Hepatocyte (in vitro differentiated cells): Measurements from ENCODE around the gene HCN1. TPM values are rescaled to one million over a fixed set of nuclear protein-coding genes. Genes with fewer than 3 reads are reported as not detected.
"Not testable (repeated sequence)": the region's sequence is repeated elsewhere in the genome, so short reads cannot be mapped to it uniquely, and the experiment has no call there.

Source experiments
- DNase-seq: peaks from one replicate; pipeline ENCODE4 v3.0.0-alpha.2; 2016; ENCODE audit warnings: low spot score
- H2AFZ ChIP-seq: fragments of 200-600 bp; sonication (generic); 2 replicates; pipeline ENCODE4 v1.6.0; 2016; ENCODE audit warnings: antibody characterized with exemption, mild to moderate bottlenecking
- H3K27ac ChIP-seq: fragments of 200-600 bp; sonication (generic); 2 replicates; pipeline ENCODE4 v1.5.1; 2016; ENCODE audit warnings: mild to moderate bottlenecking
- H3K27me3 ChIP-seq: fragments of 200-600 bp; sonication (generic); 2 replicates; pipeline ENCODE4 v1.6.1; 2016
- H3K36me3 ChIP-seq: fragments of 200-600 bp; sonication (generic); replicated peaks from 2 replicates; pipeline ENCODE4 v1.5.1; 2016; ENCODE audit warnings: low read depth; ENCODE audit not compliant: insufficient read depth
- H3K4me1 ChIP-seq: fragments of 200-600 bp; sonication (generic); 2 replicates; pipeline ENCODE4 v1.5.1; 2016; ENCODE audit warnings: mild to moderate bottlenecking, moderate library complexity; ENCODE audit not compliant: insufficient read depth
- H3K4me2 ChIP-seq: fragments of 200-600 bp; sonication (generic); 2 replicates; pipeline ENCODE4 v1.6.0; 2016
- H3K4me3 ChIP-seq: fragments of 200-600 bp; sonication (generic); 2 replicates; pipeline ENCODE4 v1.5.1; 2016; ENCODE audit warnings: mild to moderate bottlenecking
- H3K79me2 ChIP-seq: fragments of 200-600 bp; sonication (generic); 2 replicates; pipeline ENCODE4 v1.6.0; 2017; ENCODE audit warnings: mild to moderate bottlenecking
- H3K9me2 ChIP-seq: fragments of 200-600 bp; sonication (generic); replicated peaks from 2 replicates; pipeline ENCODE4 v1.6.0; 2017; ENCODE audit warnings: mild to moderate bottlenecking; ENCODE audit not compliant: insufficient read depth
- H3K9me3 ChIP-seq: fragments of 200-600 bp; sonication (generic); 2 replicates; pipeline ENCODE4 v1.5.1; 2016; ENCODE audit warnings: low read depth, mild to moderate bottlenecking
- H4K20me1 ChIP-seq: fragments of 200-600 bp; sonication (generic); 2 replicates; pipeline ENCODE4 v1.6.0; 2016; ENCODE audit warnings: mild to moderate bottlenecking; ENCODE audit not compliant: insufficient read depth, poor library complexity, severe bottlenecking
- EZH2 ChIP-seq: fragments of 200-600 bp; sonication (generic); IDR thresholded peaks from 2 replicates; pipeline ENCODE4 v1.6.1; 2016; ENCODE audit warnings: antibody characterized with exemption, mild to moderate bottlenecking, borderline replicate concordance
- EZH2phosphoT487 ChIP-seq: fragments of 200-600 bp; sonication (generic); IDR thresholded peaks from one replicate; pipeline ENCODE4 v1.6.1; 2018; ENCODE audit warnings: antibody characterized with exemption, mild to moderate bottlenecking, low read depth, moderate library complexity; ENCODE audit not compliant: unreplicated experiment, severe bottlenecking
- WGBS: methylation state at CpG from one replicate; pipeline ENCODE4 v1.1.6; 2016; ENCODE audit warnings: low lambda C conversion rate; ENCODE audit errors: missing lambda C conversion rate; 5-methylcytosine and 5-hydroxymethylcytosine counted together
- polyA plus RNA-seq: library from polyadenylated mRNA; unstranded; fragments of >200 nt; fragmentation: Nextera tagmentation; extraction: Ambion mirVana; gene quantifications from 2 replicates; pipeline ENCODE4 v1.2.1, GENCODE V29; 2016
- total RNA-seq: library from RNA; depleted of rRNA; stranded (reverse); fragments of >200 nt; gene quantifications from 2 replicates; pipeline ENCODE4 v1.2.3, GENCODE V29; 2014
- TF ChIP-seq, protein P1 (sequence below): fragments of 200-600 bp; sonication (generic); IDR thresholded peaks from 2 replicates; pipeline ENCODE4 v1.5.1; 2016; ENCODE audit warnings: antibody characterized with exemption, mild to moderate bottlenecking; ENCODE audit not compliant: poor library complexity

HCN1 gene
- total and polyA plus RNA-seq, 2 experiments from 2014 or later, result 0.57 TPM; not detected in 1

DNA sequence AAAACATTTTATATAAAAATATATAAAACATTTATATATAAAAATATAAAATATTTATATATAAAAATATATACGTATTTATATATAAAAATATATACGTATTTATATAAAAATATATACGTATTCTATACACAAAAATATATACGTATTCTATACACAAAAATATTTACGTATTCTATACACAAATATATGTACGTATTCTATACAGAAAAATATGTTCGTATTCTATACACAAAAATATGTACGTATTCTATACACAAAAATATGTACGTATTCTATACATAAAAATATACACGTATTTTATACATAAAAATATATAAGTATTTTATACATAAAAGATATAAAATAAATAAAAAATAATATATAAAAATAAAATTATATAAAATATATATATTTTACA, 323.6 kb downstream of the HCN1 start:
- DNase-seq, result no peak
- no peak overlapping the region for H3K27ac ChIP-seq
- no peaks in the 10 kb centered on the region for H3K9me3 ChIP-seq
- H3K4me2 ChIP-seq, result no peak overlapping the region
- no peaks in the 10 kb centered on the region for H3K27me3 ChIP-seq
- H2AFZ ChIP-seq, result no peak overlapping the region
- H3K9me2 ChIP-seq, result no peaks in the 10 kb centered on the region
- no peak overlapping the region for H3K4me3 ChIP-seq
- H4K20me1 ChIP-seq, result no peaks in the 10 kb centered on the region
- WGBS, result 95% methylated on average over 10 of the region's 10 CpGs
- no peaks in the 10 kb centered on the region for H3K4me1 ChIP-seq
- H3K79me2 ChIP-seq, result no peaks in the 10 kb centered on the region
- H3K36me3 ChIP-seq, result no peaks in the 10 kb centered on the region
- TF ChIP-seq EZH2phosphoT487, result no peak
- TF ChIP-seq, protein P1, sequence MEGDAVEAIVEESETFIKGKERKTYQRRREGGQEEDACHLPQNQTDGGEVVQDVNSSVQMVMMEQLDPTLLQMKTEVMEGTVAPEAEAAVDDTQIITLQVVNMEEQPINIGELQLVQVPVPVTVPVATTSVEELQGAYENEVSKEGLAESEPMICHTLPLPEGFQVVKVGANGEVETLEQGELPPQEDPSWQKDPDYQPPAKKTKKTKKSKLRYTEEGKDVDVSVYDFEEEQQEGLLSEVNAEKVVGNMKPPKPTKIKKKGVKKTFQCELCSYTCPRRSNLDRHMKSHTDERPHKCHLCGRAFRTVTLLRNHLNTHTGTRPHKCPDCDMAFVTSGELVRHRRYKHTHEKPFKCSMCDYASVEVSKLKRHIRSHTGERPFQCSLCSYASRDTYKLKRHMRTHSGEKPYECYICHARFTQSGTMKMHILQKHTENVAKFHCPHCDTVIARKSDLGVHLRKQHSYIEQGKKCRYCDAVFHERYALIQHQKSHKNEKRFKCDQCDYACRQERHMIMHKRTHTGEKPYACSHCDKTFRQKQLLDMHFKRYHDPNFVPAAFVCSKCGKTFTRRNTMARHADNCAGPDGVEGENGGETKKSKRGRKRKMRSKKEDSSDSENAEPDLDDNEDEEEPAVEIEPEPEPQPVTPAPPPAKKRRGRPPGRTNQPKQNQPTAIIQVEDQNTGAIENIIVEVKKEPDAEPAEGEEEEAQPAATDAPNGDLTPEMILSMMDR, result no peak
- no peak for TF ChIP-seq EZH2

DNA sequence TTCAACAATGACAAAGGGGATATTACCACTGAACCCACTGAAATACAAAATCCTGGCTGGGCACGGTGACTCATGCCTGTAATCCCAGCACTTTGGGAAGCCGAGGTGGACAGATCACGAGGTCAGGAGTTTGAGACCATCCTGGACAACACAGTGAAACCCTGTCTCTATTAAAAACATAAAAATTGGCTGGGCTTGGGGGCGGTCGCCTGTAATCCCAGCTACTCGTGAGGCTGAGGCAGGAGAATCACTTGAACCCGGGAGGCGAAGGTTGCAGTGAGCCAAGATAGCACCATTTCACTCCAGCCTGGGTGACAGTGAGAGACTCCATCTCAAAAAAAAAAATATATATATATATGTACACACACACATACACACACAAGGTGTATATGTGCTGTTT, 324.8 kb downstream of the HCN1 start:
- H3K79me2 ChIP-seq, H3K27me3 ChIP-seq, H3K4me3 ChIP-seq, H3K9me2 ChIP-seq, H3K9me3 ChIP-seq, H3K36me3 ChIP-seq, H2AFZ ChIP-seq, H3K27ac ChIP-seq, DNase-seq, H4K20me1 ChIP-seq, H3K4me1 ChIP-seq, H3K4me2 ChIP-seq: not testable (repeated sequence)
- WGBS, result 93% methylated on average over 8 of the region's 8 CpGs

DNA sequence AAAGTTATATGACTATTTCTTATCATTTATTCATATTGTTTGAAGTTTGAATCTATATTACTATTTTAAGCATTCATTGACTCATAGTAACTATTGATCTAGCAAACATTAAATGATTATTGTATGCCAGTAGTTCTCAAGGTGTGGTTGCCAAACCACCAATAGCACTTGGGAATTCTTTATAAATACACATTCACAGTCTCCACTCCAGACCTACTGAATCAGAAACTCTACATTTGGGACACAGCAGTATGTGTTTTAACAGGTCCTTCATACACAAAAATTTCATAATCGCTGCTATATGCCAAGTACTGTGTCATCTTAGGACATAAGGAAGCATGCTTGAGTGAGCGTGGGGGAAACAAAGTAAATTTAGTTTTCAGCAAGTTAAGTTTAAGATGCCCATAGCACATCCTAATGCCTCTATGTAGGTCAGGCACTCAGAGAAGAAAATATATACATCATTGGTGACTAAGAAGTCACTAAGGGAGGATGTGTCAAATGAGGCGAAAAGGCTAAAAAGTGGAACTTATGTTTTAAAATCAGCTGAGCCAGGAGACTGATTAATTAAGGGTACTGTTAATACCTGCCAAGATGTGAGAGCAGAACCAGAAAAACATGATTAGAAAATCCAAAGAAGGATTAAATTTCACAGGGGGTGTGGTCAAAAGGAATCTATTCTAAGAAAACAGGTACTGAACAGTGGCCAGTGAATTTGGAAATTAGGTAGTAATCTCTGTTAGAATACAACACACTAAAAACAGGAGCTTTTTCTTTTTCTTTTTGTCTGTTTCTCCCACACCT, 340.8 kb downstream of the HCN1 start:
- H2AFZ ChIP-seq, result no peak overlapping the region
- no peak overlapping the region for H3K27ac ChIP-seq
- no peaks in the 10 kb centered on the region for H3K36me3 ChIP-seq
- no peaks in the 10 kb centered on the region for H3K4me1 ChIP-seq
- H3K79me2 ChIP-seq, result no peaks in the 10 kb centered on the region
- TF ChIP-seq EZH2phosphoT487 (no peak), EZH2 (no peak)
- TF ChIP-seq, protein P1, result no peak
- no peak overlapping the region for H3K4me3 ChIP-seq
- no peak overlapping the region for H3K4me2 ChIP-seq
- H3K9me2 ChIP-seq, result no peaks in the 10 kb centered on the region
- 99% methylated on average over 3 of the region's 3 CpGs for WGBS
- H3K9me3 ChIP-seq, result no peaks in the 10 kb centered on the region
- DNase-seq, result no peak
- no peaks in the 10 kb centered on the region for H4K20me1 ChIP-seq
- no peaks in the 10 kb centered on the region for H3K27me3 ChIP-seq

DNA sequence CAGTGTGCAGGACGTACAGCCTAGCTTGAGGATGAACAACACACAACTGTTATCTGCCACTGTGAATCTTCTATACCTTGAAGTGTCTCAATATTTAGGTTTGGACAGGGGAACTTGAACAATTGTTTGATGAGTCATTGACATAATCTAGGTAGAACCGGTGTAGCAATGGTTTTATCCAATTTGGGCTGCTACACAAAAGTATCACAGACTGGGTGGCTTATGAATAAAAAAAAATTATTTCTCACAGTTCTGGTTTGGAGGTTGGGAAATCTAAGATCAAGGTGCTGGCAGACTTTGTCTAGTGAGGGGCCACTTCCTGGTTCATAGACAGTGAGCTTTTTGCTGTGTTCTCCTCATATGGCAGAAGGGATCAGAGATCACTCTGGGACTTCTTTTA, 359.7 kb downstream of the HCN1 start:
- WGBS, result 92% methylated on average over 2 of the region's 2 CpGs
- Histone ChIP-seq H3K36me3 (no peaks in the 10 kb centered on the region), H3K27ac (no peak overlapping the region), H3K4me3 (no peak overlapping the region), H4K20me1 (no peaks in the 10 kb centered on the region), H3K79me2 (no peaks in the 10 kb centered on the region), H3K27me3 (no peaks in the 10 kb centered on the region), H3K4me2 (no peak overlapping the region), H3K4me1 (no peaks in the 10 kb centered on the region), H3K9me2 (no peaks in the 10 kb centered on the region), H3K9me3 (no peaks in the 10 kb centered on the region), H2AFZ (no peak overlapping the region)
- TF ChIP-seq EZH2phosphoT487 (no peak), EZH2 (no peak)
- TF ChIP-seq, protein P1, result no peak
- DNase-seq, result no peak
